ENCODE data around the gene CCDC24.

The CCDC24 gene

GRCh38 chr1:43979528-43980254 is 11.7 kb upstream of the CCDC24 start:
- DNase-seq: peak; percentile 35
- H3K36me3 ChIP-seq (replicated peaks): peaks cover 25% of the 10 kb centered on the region
- peak overlapping the region; percentile 67 for H3K4me3 ChIP-seq (ENCODE audit: low read depth, low read length)
- in situ Hi-C loops (cut with HindIII; ENCODE audit: low pct_ligation_motif_present, low sequenced_read_pairs): no loop called here
- H3K27me3 ChIP-seq (replicated peaks): no peaks in the 10 kb centered on the region
- peak overlapping the region; percentile 32 for H3K27ac ChIP-seq
- no peak for TF ChIP-seq CTCF (IDR thresholded peaks at IDR 0.05; ENCODE audit: low read depth, low read length, missing control alignments)

- DNase-seq: no peak
- H3K36me3 ChIP-seq (replicated peaks): peaks cover 31% of the 10 kb centered on the region
- no peak overlapping the region for H3K27ac ChIP-seq
- no peak for TF ChIP-seq CTCF (IDR thresholded peaks at IDR 0.05; ENCODE audit: low read depth, low read length, missing control alignments)
- in situ Hi-C loops (cut with HindIII; ENCODE audit: low pct_ligation_motif_present, low sequenced_read_pairs): no loop called here
- no peaks in the 10 kb centered on the region for H3K27me3 ChIP-seq (replicated peaks)
- H3K4me3 ChIP-seq (ENCODE audit: low read depth, low read length): peak overlapping the region; percentile 67
These were observed 10.9 kb upstream of the CCDC24 start for GRCh38 chr1:43980255-43981134.

GRCh38 chr1:43981135-43981491 is 10.3 kb upstream of the CCDC24 start:
- DNase-seq: no peak
- Histone ChIP-seq H3K4me3 (ENCODE audit: low read depth, low read length) (no peak overlapping the region), H3K27me3 (replicated peaks) (no peaks in the 10 kb centered on the region), H3K27ac (no peak overlapping the region), H3K36me3 (replicated peaks) (peaks cover 37% of the 10 kb centered on the region)
- TF ChIP-seq CTCF (IDR thresholded peaks at IDR 0.05; ENCODE audit: low read depth, low read length, missing control alignments): no peak
- in situ Hi-C loops (cut with HindIII; ENCODE audit: low pct_ligation_motif_present, low sequenced_read_pairs): no loop called here

- in situ Hi-C loops (cut with HindIII; ENCODE audit: low pct_ligation_motif_present, low sequenced_read_pairs): no loop called here
- peaks cover 35% of the 10 kb centered on the region for H3K36me3 ChIP-seq (replicated peaks)
- no peak for DNase-seq
- H3K27ac ChIP-seq: no peak overlapping the region
- no peaks in the 10 kb centered on the region for H3K27me3 ChIP-seq (replicated peaks)
- H3K4me3 ChIP-seq (ENCODE audit: low read depth, low read length): no peak overlapping the region
- no peak for TF ChIP-seq CTCF (IDR thresholded peaks at IDR 0.05; ENCODE audit: low read depth, low read length, missing control alignments)
These were observed 9.8 kb upstream of the CCDC24 start for GRCh38 chr1:43981636-43982035.

- DNase-seq: no peak
These were observed 9.2 kb upstream of the CCDC24 start for GRCh38 chr1:43982241-43982640.

More at GRCh38 chr1:43982241-43982640, 9.2 kb upstream of the CCDC24 start:
- in situ Hi-C loops (cut with HindIII; ENCODE audit: low pct_ligation_motif_present, low sequenced_read_pairs): no loop called here
- Histone ChIP-seq H3K4me3 (ENCODE audit: low read depth, low read length) (no peak overlapping the region), H3K27me3 (replicated peaks) (no peaks in the 10 kb centered on the region), H3K36me3 (replicated peaks) (peaks cover 29% of the 10 kb centered on the region), H3K27ac (no peak overlapping the region)
- no peak for TF ChIP-seq CTCF (IDR thresholded peaks at IDR 0.05; ENCODE audit: low read depth, low read length, missing control alignments)
